H1 (cell line): ENCODE results near the gene VWA7. TPM values are rescaled to one million over a fixed set of nuclear protein-coding genes. Genes with fewer than 3 reads are reported as not detected.

Experiments
- ATF2 ChIP-seq: IDR thresholded peaks from 2 replicates; pipeline ENCODE4 v1.6.1; 2012; ENCODE audit warnings: low read length, inconsistent platforms
- BCL11A ChIP-seq, 2 experiments: IDR thresholded peaks; one replicate each; pipeline ENCODE4 v1.6.1; 2011; ENCODE audit warnings: low read depth in 2 of 2, low read length in 2 of 2, mild to moderate bottlenecking in 2 of 2
- BRCA1 ChIP-seq: IDR thresholded peaks from 2 replicates; pipeline ENCODE4 v1.6.1; 2012; ENCODE audit warnings: low read depth, low read length, improper control_type of control experiment
- CBX8 ChIP-seq: fragments of 300-800, 300-1000 bp; sonication (generic); IDR thresholded peaks from 2 replicates; pipeline ENCODE4 v1.7.1; 2016; ENCODE audit warnings: low read depth, low read length, borderline replicate concordance
- CTBP2 ChIP-seq: IDR thresholded peaks from 2 replicates; pipeline ENCODE4 v1.7.0; 2011; ENCODE audit warnings: borderline replicate concordance, mild to moderate bottlenecking, moderate library complexity, mixed read lengths, low read length; ENCODE audit not compliant: insufficient read depth, insufficient read length
- CTCF ChIP-seq, 3 experiments: IDR thresholded peaks; 1 replicate in 2 of 3; 2 replicates in 1 of 3; pipeline versions ENCODE4 v1.5.1 to v1.6.1; 2011; ENCODE audit warnings: low read length in 3 of 3, mild to moderate bottlenecking in 3 of 3, inconsistent platforms in 2 of 3, low read depth in 1 of 3, moderate library complexity in 1 of 3; ENCODE audit not compliant: insufficient read depth in 1 of 3; ENCODE audit errors: control extremely low read depth in 1 of 3
- EZH2 ChIP-seq: fragments of 200-600 bp; sonication (generic); IDR thresholded peaks from 2 replicates; pipeline ENCODE4 v1.7.1; 2012; ENCODE audit warnings: low read depth, mild to moderate bottlenecking, moderate library complexity, low read length, inconsistent platforms; ENCODE audit not compliant: severe bottlenecking
- JUN ChIP-seq: IDR thresholded peaks from 2 replicates; pipeline ENCODE4 v1.6.1; 2011; ENCODE audit warnings: low read depth, mild to moderate bottlenecking, improper control_type of control experiment, low read length
- JUND ChIP-seq: IDR thresholded peaks from 2 replicates; pipeline ENCODE4 v1.6.1; 2011; ENCODE audit warnings: mild to moderate bottlenecking, improper control_type of control experiment, low read length
- MAFK ChIP-seq: IDR thresholded peaks from 2 replicates; pipeline ENCODE4 v1.6.1; 2012; ENCODE audit warnings: low read depth, mild to moderate bottlenecking, improper control_type of control experiment, low read length
- POU5F1 ChIP-seq: IDR thresholded peaks from 2 replicates; pipeline ENCODE4 v1.6.1; 2011; ENCODE audit warnings: low read depth, mild to moderate bottlenecking, low read length, moderate library complexity
- RAD21 ChIP-seq, 2 experiments: IDR thresholded peaks in 1 of 2; conservative IDR thresholded peaks in 1 of 2; 2 replicates each; pipeline ENCODE4 v1.6.1; 2011; ENCODE audit warnings: low read depth in 2 of 2, low read length in 2 of 2, improper control_type of control experiment in 1 of 2, inconsistent platforms in 1 of 2, mild to moderate bottlenecking in 1 of 2, moderate library complexity in 1 of 2
- RFX5 ChIP-seq: IDR thresholded peaks from 2 replicates; pipeline ENCODE4 v1.6.1; 2011; ENCODE audit warnings: low read depth, low read length, improper control_type of control experiment, borderline replicate concordance
- SAP30 ChIP-seq: fragments of 300-600 bp; sonication (generic); IDR thresholded peaks from 2 replicates; pipeline ENCODE4 v1.7.1; 2012; ENCODE audit warnings: low read length, moderate library complexity, mild to moderate bottlenecking, inconsistent platforms; ENCODE audit not compliant: insufficient read depth, insufficient replicate concordance
- SIX5 ChIP-seq: IDR thresholded peaks from 2 replicates; pipeline ENCODE4 v1.6.1; 2011; ENCODE audit warnings: mild to moderate bottlenecking, low read depth, low read length
- SRF ChIP-seq: IDR thresholded peaks from 2 replicates; pipeline ENCODE4 v1.6.1; 2011; ENCODE audit warnings: mild to moderate bottlenecking, low read depth, low read length, moderate library complexity
- TAF1 ChIP-seq: IDR thresholded peaks from 2 replicates; pipeline ENCODE4 v1.6.1; 2011; ENCODE audit warnings: mild to moderate bottlenecking, low read depth, low read length
- TAF7 ChIP-seq: optimal IDR thresholded peaks from 2 replicates; pipeline ENCODE3; 2011; ENCODE audit warnings: low read depth, mild to moderate bottlenecking, inconsistent platforms, low read length, moderate library complexity, borderline replicate concordance
- TEAD4 ChIP-seq: IDR thresholded peaks from 2 replicates; pipeline ENCODE4 v1.6.1; 2012; ENCODE audit warnings: low read depth, low read length, inconsistent platforms, mixed read lengths
- polyA plus RNA-seq, 7 experiments: library from polyadenylated mRNA; depleted of rRNA in 3 of 7; stranded (reverse) in 5 of 7; unstranded in 2 of 7; fragments of >200 nt in 5 of 7; fragments of 200-250 nt in 2 of 7; gene quantifications; 1 replicate in 5 of 7; 2 replicates in 1 of 7; 4 replicates in 1 of 7; pipeline versions ENCODE4 v1.2.1 to v1.2.3, GENCODE V29; 2011 to 2013; ENCODE audit warnings: missing spikeins in 2 of 7, mixed read lengths in 2 of 7
- total RNA-seq: library from RNA; stranded (reverse); fragmentation: NEBNext Ultra II Directional; extraction: Animal tissue kit (Norgen Biotek cat#: 25700); gene quantifications from 2 replicates; pipeline ENCODE4 v1.2.1, GENCODE V29; 2021

The VWA7 gene
- total and polyA plus RNA-seq, 2 of the 8 experiments (the other 6 are each of a cell fraction or from before 2014, with no cell fraction given): 0.82 to 2.1 TPM

DNA sequence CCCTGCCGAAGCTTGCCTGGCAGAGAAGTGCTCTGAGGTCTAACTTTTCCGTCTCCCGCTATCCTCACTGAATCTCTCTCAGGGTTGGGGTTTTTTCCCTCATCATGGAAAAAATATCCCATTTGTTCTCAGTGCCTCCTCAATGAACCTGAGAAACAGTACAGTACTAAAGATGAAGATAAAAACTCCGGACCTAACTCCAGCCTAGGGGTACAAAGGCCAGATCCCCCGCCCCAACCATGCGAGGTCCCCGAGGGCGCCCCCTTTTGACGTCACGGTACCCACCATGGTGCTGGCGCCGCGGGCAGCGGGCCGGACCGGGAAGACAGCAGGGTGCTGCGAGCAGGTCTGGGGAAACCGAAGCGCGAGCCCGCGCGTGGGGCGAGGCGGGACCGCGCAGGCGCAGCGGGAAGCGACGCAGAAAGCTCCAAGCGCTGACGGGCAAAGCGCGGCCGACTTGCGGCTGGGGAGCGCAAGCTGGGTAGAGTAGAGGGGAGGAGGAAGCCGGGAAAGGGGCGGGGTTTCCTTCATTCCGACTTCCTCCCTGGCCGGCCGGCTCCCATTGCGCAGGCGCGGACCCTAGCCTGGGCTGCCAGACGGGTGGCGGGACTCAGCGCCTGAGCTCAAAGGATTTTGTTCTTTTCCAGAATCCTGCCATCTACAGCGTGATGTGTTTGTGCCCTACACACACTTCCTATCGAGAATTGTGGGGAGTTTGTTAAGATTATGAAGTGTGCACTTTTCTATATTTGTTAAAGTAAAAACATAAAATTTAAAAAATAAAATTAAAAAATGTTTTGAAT lies 29.5 kb upstream of the VWA7 start, which contains the start of gene LSM2 (continued):
- no peak for TF ChIP-seq CTCF (IDR thresholded peaks at IDR 0.05; ENCODE audit: control extremely low read depth in 1 of 3, insufficient read depth in 1 of 3, low read depth in 1 of 3, low read length in 3 of 3)
- TF ChIP-seq TAF7: peak; percentile 73
- peak; percentile 51; the same call in 1 of the 2 replicates for TF ChIP-seq SRF
- TF ChIP-seq JUND: no peak
- 0 out of 4 replicates have a peak, but pooled peaks have one; percentile 1 to 8 for TF ChIP-seq RAD21 (IDR thresholded peaks at IDR 0.05 in 1 of 2, conservative IDR thresholded peaks at IDR 0.05 in 1 of 2; ENCODE audit: low read depth in 2 of 2, low read length in 2 of 2)
- TF ChIP-seq TEAD4: 0 out of 2 replicates have a peak, but pooled peaks have one; percentile 11
- no peak for TF ChIP-seq CTBP2
- no peak for TF ChIP-seq MAFK
- TF ChIP-seq SIX5: no peak
- TF ChIP-seq BRCA1: no peak
- no peak for TF ChIP-seq POU5F1
- TF ChIP-seq CBX8: no peak
- no peak for TF ChIP-seq RFX5
- peak; percentile 69; the same call in 1 of the 2 replicates for TF ChIP-seq ATF2
- no peak for TF ChIP-seq JUN
- no peak for TF ChIP-seq EZH2
- TF ChIP-seq TAF1: peak; percentile 71
- TF ChIP-seq SAP30: peak; percentile 61
- no peak for TF ChIP-seq BCL11A (IDR thresholded peaks at IDR 0.05; ENCODE audit: low read depth in 2 of 2, low read length in 2 of 2)
